ENCODE measurements around the gene EGF. TPM values are rescaled to one million over a fixed set of nuclear protein-coding genes. Genes with fewer than 3 reads are reported as not detected.

Gene EGF
- total RNA-seq, 2 experiments from 2014 or later, result not detected

DNA sequence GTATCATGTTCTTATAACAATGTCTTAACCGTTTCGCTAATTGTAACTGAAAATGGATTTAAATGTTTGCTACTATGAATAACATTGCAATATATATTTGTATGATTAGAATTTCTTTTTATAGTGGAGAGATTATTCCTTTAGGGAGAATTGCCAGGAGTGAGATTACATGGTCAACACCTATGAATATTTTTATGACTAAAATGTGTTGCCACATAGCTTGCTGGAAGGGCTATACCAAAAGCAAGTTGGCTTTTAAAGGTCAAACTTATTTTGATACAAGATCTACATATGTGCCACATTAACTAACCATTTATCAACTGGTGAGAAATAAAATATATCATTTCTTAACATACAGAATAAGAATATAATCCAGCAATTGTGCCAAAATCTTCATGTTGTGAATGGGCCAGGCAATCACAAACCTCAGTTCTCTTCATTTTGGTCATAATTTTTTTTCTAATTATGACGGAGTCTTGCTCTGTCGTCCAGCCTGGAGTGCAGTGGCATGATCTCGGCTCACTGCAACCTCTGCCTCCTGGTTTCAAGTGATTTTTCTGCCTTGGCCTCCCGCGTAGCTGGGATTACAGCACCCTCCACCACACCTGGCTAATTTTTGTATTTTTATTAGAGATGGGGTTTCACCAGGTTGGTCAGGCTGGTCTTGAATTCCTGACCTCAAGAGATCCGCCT lies 10.0 kb upstream of the EGF start:
- no peaks in the 10 kb centered on the region for H3K36me3 ChIP-seq (ENCODE audit: insufficient read depth, low read length)
- H2AFZ ChIP-seq (ENCODE audit: low read length), result no peak overlapping the region
- H3K4me3 ChIP-seq (ENCODE audit: low read depth, low read length, poor library complexity, severe bottlenecking), result no peak overlapping the region
- DNase-seq (ENCODE audit: low spot score), result no peak
- no peaks in the 10 kb centered on the region for H3K4me1 ChIP-seq (ENCODE audit: insufficient read depth, low read length, poor library complexity, severe bottlenecking)
- no peaks in the 10 kb centered on the region for H3K9me3 ChIP-seq (ENCODE audit: low read length)
- POLR2A ChIA-PET, result no interaction called here
- CTCF ChIA-PET (ENCODE audit: unreplicated experiment), result no interaction called here
- H3K4me2 ChIP-seq (ENCODE audit: low read length), result no peak overlapping the region
- intact Hi-C loops (cut with micrococcal nuclease; ENCODE audit: unreplicated experiment), result no loop called here
- no peak for TF ChIP-seq EZH2phosphoT487 (IDR thresholded peaks at IDR 0.05; ENCODE audit: borderline replicate concordance, low read depth, low read length)
- TF ChIP-seq, protein P1, sequence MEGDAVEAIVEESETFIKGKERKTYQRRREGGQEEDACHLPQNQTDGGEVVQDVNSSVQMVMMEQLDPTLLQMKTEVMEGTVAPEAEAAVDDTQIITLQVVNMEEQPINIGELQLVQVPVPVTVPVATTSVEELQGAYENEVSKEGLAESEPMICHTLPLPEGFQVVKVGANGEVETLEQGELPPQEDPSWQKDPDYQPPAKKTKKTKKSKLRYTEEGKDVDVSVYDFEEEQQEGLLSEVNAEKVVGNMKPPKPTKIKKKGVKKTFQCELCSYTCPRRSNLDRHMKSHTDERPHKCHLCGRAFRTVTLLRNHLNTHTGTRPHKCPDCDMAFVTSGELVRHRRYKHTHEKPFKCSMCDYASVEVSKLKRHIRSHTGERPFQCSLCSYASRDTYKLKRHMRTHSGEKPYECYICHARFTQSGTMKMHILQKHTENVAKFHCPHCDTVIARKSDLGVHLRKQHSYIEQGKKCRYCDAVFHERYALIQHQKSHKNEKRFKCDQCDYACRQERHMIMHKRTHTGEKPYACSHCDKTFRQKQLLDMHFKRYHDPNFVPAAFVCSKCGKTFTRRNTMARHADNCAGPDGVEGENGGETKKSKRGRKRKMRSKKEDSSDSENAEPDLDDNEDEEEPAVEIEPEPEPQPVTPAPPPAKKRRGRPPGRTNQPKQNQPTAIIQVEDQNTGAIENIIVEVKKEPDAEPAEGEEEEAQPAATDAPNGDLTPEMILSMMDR (conservative IDR thresholded peaks at IDR 0.05; ENCODE audit: low read length), result no peak
- H3K27ac ChIP-seq (ENCODE audit: low read depth, low read length, poor library complexity, severe bottlenecking), result no peak overlapping the region
- no TSS peak for BruUV-seq (replicated peaks)
- no peaks in the 10 kb centered on the region for H4K20me1 ChIP-seq (ENCODE audit: insufficient read depth, low read length)
- H3K79me2 ChIP-seq (ENCODE audit: insufficient read depth, low read depth, low read length), result no peaks in the 10 kb centered on the region
- no peaks in the 10 kb centered on the region for H3K9me2 ChIP-seq (ENCODE audit: insufficient read depth, low read length)

DNA sequence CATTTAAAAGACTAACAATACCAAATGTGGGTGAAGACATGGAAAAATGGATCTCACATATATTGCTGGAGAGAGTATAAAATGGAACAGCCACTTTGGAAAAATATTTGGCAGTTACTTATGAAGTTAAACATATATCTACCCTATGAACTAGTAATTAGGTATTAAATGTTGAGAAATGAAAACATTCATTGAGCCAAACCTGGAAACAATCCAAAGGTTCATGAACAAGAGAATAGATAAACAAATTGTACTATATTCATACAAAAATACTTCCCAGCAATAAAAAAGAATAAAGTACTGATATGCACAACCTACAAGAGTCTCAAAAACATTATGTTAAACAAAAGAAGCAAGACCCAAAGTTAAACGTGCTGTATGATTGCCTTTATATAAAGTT lies 4.0 kb upstream of the EGF start:
- intact Hi-C loops (cut with micrococcal nuclease; ENCODE audit: unreplicated experiment), result no loop called here

DNA sequence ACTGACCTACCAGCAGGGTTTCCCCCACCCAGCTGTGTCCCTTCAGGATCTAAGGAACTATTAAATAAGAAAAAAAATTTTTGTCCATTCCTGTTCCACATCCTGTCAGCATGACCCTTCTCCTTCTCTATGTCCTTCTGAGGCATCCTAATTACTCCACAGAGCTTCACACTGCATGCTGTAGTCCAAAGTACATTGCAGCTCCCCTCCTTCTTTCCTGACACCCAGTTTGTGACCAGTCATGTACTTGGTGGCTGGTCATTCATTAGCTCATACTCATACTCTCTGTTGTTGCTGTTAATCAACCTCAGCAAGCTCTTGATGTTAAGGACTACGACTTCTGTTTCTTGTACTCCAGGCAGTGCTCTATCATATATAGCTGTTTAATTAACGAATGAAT lies 2.4 kb upstream of the EGF start:
- DNase-seq (ENCODE audit: low spot score), result no peak
- H4K20me1 ChIP-seq (ENCODE audit: insufficient read depth, low read length), result no peaks in the 10 kb centered on the region
- TF ChIP-seq, protein P1 (conservative IDR thresholded peaks at IDR 0.05; ENCODE audit: low read length), result no peak
- no peak for TF ChIP-seq EZH2phosphoT487 (IDR thresholded peaks at IDR 0.05; ENCODE audit: borderline replicate concordance, low read depth, low read length)
- no peak overlapping the region for H3K27ac ChIP-seq (ENCODE audit: low read depth, low read length, poor library complexity, severe bottlenecking)
- ChIA-PET POLR2A (no interaction called here), CTCF (ENCODE audit: unreplicated experiment) (no interaction called here)
- H3K9me3 ChIP-seq (ENCODE audit: low read length), result no peaks in the 10 kb centered on the region
- H2AFZ ChIP-seq (ENCODE audit: low read length), result no peak overlapping the region
- H3K9me2 ChIP-seq (ENCODE audit: insufficient read depth, low read length), result no peaks in the 10 kb centered on the region
- H3K36me3 ChIP-seq (ENCODE audit: insufficient read depth, low read length), result no peaks in the 10 kb centered on the region
- H3K4me2 ChIP-seq (ENCODE audit: low read length), result no peak overlapping the region
- intact Hi-C loops (cut with micrococcal nuclease; ENCODE audit: unreplicated experiment), result no loop called here
- H3K79me2 ChIP-seq (ENCODE audit: insufficient read depth, low read depth, low read length), result no peaks in the 10 kb centered on the region
- no peaks in the 10 kb centered on the region for H3K4me1 ChIP-seq (ENCODE audit: insufficient read depth, low read length, poor library complexity, severe bottlenecking)
- BruUV-seq (replicated peaks), result no TSS peak
- no peak overlapping the region for H3K4me3 ChIP-seq (ENCODE audit: low read depth, low read length, poor library complexity, severe bottlenecking)

More for the DNA sequence above, 4.0 kb upstream of the EGF start:
- Histone ChIP-seq H3K4me3 (ENCODE audit: low read depth, low read length, poor library complexity, severe bottlenecking) (no peak overlapping the region), H3K27ac (ENCODE audit: low read depth, low read length, poor library complexity, severe bottlenecking) (no peak overlapping the region), H4K20me1 (ENCODE audit: insufficient read depth, low read length) (no peaks in the 10 kb centered on the region), H3K9me3 (ENCODE audit: low read length) (no peaks in the 10 kb centered on the region), H2AFZ (ENCODE audit: low read length) (no peak overlapping the region), H3K79me2 (ENCODE audit: insufficient read depth, low read depth, low read length) (no peaks in the 10 kb centered on the region), H3K4me1 (ENCODE audit: insufficient read depth, low read length, poor library complexity, severe bottlenecking) (no peaks in the 10 kb centered on the region), H3K4me2 (ENCODE audit: low read length) (no peak overlapping the region), H3K36me3 (ENCODE audit: insufficient read depth, low read length) (no peaks in the 10 kb centered on the region), H3K9me2 (ENCODE audit: insufficient read depth, low read length) (no peaks in the 10 kb centered on the region)
- no peak for DNase-seq (ENCODE audit: low spot score)
- ChIA-PET CTCF (ENCODE audit: unreplicated experiment) (no interaction called here), POLR2A (no interaction called here)
- no TSS peak for BruUV-seq (replicated peaks)
- no peak for TF ChIP-seq EZH2phosphoT487 (IDR thresholded peaks at IDR 0.05; ENCODE audit: borderline replicate concordance, low read depth, low read length)
- TF ChIP-seq, protein P1 (conservative IDR thresholded peaks at IDR 0.05; ENCODE audit: low read length), result no peak

All from OCI-LY7 (cell line).